SK-N-MC (cell line): ENCODE data around the gene ADCY5.

Experiments
- EZH2 ChIP-seq: fragments of 200-600 bp; sonication (generic); IDR thresholded peaks from one replicate; pipeline ENCODE4 v1.6.1; 2017; ENCODE audit warnings: antibody characterized with exemption
- FOXP2 ChIP-seq: optimal IDR thresholded peaks from 2 replicates; pipeline ENCODE3; 2011; ENCODE audit warnings: mild to moderate bottlenecking, moderate library complexity; ENCODE audit not compliant: insufficient read depth; ENCODE audit errors: extremely low read length, control extremely low read depth

DNA sequence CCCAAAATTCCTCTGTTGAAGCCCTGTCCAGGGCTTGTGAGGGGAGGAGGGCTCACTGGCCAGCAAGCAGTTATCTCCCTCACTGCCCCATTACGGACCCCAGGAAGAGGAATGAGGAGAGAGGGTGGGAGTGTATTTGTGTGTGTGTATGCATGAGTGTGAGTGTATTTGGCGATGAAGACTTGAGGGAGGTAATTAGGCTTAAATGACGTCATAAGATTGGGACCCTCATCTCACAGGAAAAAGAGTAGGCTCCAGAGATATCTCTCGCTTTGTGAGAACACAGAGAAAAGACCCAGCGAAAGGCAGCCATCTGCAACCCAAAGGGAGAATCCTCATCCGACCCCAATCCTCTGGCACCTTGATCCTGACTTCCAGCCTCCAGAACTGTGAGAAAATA is 32.2 kb downstream of the ADCY5 start:
- TF ChIP-seq EZH2 (no peak), FOXP2 (no peak)
